Transverse colon (tissue), 4 donors: Measurements from ENCODE around the gene COX6B1. TPM values are rescaled to one million over a fixed set of nuclear protein-coding genes. Genes with fewer than 3 reads are reported as not detected.
"Not testable (repeated sequence)": the region's sequence is repeated elsewhere in the genome, so short reads cannot be mapped to it uniquely, and the experiment has no call there.

Experiments used
- DNase-seq: peaks from one replicate; pipeline ENCODE4 v3.0.0-alpha.2; 2019
- H3K27ac ChIP-seq, 4 donors: fragments of 200-600 bp; sonication (generic); 2 replicates each; pipeline ENCODE4 v1.5.1; 2016 to 2018; ENCODE audit warnings: inconsistent platforms in 4 of 4
- H3K27me3 ChIP-seq: fragments of 200-600 bp; sonication (generic); 2 replicates; pipeline ENCODE4 v1.5.1; 2017; ENCODE audit warnings: inconsistent platforms
- H3K36me3 ChIP-seq, 4 donors: fragments of 200-600 bp; sonication (generic); 2 replicates each; pipeline ENCODE4 v1.5.1; 2017 to 2019; ENCODE audit warnings: inconsistent platforms in 4 of 4
- H3K4me1 ChIP-seq, 4 donors: fragments of 200-600 bp; sonication (generic); 2 replicates each; pipeline ENCODE4 v1.5.1; 2017 to 2020; ENCODE audit warnings: inconsistent platforms in 4 of 4
- H3K4me3 ChIP-seq, 4 donors: fragments of 200-600 bp; sonication (generic); 1 replicate in 1 of 4; 2 replicates in 3 of 4; pipeline versions ENCODE4 v1.5.1 to v1.6.1; 2017 to 2019; ENCODE audit warnings: inconsistent platforms in 4 of 4
- H3K9me3 ChIP-seq, 2 donors: fragments of 200-600 bp; sonication (generic); 2 replicates each; pipeline ENCODE4 v1.5.1; 2017 to 2019; ENCODE audit warnings: inconsistent platforms in 2 of 2
- CTCF ChIP-seq, 5 experiments: fragments of 200-600 bp in 3 of 5; fragments of 450-650 bp in 2 of 5; sonication (generic) in 3 of 5; IDR thresholded peaks; 1 replicate in 2 of 5; 2 replicates in 3 of 5; pipeline ENCODE4 v1.5.1; 2016 to 2017; ENCODE audit warnings: antibody characterized with exemption in 5 of 5, inconsistent platforms in 3 of 5, mild to moderate bottlenecking in 2 of 5, moderate library complexity in 1 of 5
- EP300 ChIP-seq: sonication (generic); formaldehyde crosslinking; IDR thresholded peaks from one replicate; pipeline ENCODE4 v1.6.1; 2017; ENCODE audit warnings: antibody characterized with exemption, low read depth
- POLR2A ChIP-seq: fragments of 450-650 bp; IDR thresholded peaks from one replicate; pipeline ENCODE4 v1.6.1; 2016; ENCODE audit warnings: antibody characterized with exemption, mild to moderate bottlenecking, moderate library complexity
- POLR2AphosphoS5 ChIP-seq, 3 donors: sonication (generic); formaldehyde crosslinking; IDR thresholded peaks; one replicate each; pipeline ENCODE4 v1.6.1; 2016; ENCODE audit warnings: antibody characterized with exemption in 3 of 3
- WGBS, 2 donors: methylation state at CpG; one replicate each; pipeline ENCODE4 v1.1.5; 2018; ENCODE audit warnings: low coverage in 1 of 2; 5-methylcytosine and 5-hydroxymethylcytosine counted together
- in situ Hi-C, 4 donors: fragments of 200-750 bp; cut with MboI; loops; one replicate each; pipeline versions ENCODE4 v1.15.0 to v1.15.1; 2017; ENCODE audit warnings: low sequenced_read_pairs in 3 of 4, low pct_ligation_motif_present in 1 of 4, low pct_unique_long_range_greater_than_20kb in 1 of 4
- intact Hi-C: fragments of 100-400 bp; cut with DNase I; formaldehyde crosslinking; loops from one replicate; pipeline ENCODE4 v1.15.1; 2023; ENCODE audit warnings: low total_unique reads
- total RNA-seq, 4 donors: library from RNA; depleted of rRNA; stranded (reverse); fragments of >200 nt; gene quantifications; one replicate each; pipeline ENCODE4 v1.1.0, GENCODE V29; 2016

The COX6B1 gene, protein sequence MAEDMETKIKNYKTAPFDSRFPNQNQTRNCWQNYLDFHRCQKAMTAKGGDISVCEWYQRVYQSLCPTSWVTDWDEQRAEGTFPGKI
- total RNA-seq: 1,000 to 10,000 TPM in 1 of 4 donors, 100 to 1,000 TPM in 3; 368 to 1,320 (median 628) TPM

- intact Hi-C loops (no loop called here), in situ Hi-C loops (no loop called here)
- Histone ChIP-seq H3K27ac (peak within 1 kb of the TSS; percentile 84 to 93 (median 90)), H3K27me3 (no peaks in the 10 kb centered on the region), H3K36me3 (peaks cover 0 to 22% (median 11%) of the 10 kb centered on the region in 4 donors), H3K4me3 (peak within 1 kb of the TSS; percentile 46 to 84 (median 68)), H3K9me3 (no peaks in the 10 kb centered on the region), H3K4me1 (peaks cover 4 to 35% (median 30%) of the 10 kb centered on the region in 4 donors)
- peak; percentile 96 for DNase-seq
- TF ChIP-seq POLR2AphosphoS5 (IDR thresholded peaks at IDR 0.05): peak; percentile 92 to 98 (median 97)
- TF ChIP-seq CTCF (IDR thresholded peaks at IDR 0.05): no peak
- TF ChIP-seq EP300: no peak
- TF ChIP-seq POLR2A: peak; percentile 95
- WGBS, 2 donors: 0% methylated on average over 45 of the region's 46 CpGs; no CpG with 5 or more reads in 1 of the 2 donors
Measured at GRCh38 chr19:35648017-35648961, at the start of gene COX6B1. COX6B1 (plus strand) TSS chr19:35648323; CDS start chr19:35651244, 2,921 bp downstream.

GRCh38 chr19:35601971-35602370 lies 46.2 kb upstream of the COX6B1 start:
- Histone ChIP-seq H3K36me3 (no peaks in the 10 kb centered on the region), H3K4me3 (no peak overlapping the region), H3K27me3 (no peaks in the 10 kb centered on the region), H3K27ac (no peak overlapping the region), H3K4me1 (no peaks in the 10 kb centered on the region), H3K9me3 (no peaks in the 10 kb centered on the region)
- WGBS, 2 donors: 81 to 96% methylated on average over 3 of the region's 3 CpGs
- no peak for TF ChIP-seq CTCF (IDR thresholded peaks at IDR 0.05)
- no peak for TF ChIP-seq POLR2AphosphoS5 (IDR thresholded peaks at IDR 0.05)
- no peak for TF ChIP-seq EP300
- no peak for TF ChIP-seq POLR2A
- in situ Hi-C loops (no loop called here), intact Hi-C loops (no loop called here)
- no peak for DNase-seq

DNA sequence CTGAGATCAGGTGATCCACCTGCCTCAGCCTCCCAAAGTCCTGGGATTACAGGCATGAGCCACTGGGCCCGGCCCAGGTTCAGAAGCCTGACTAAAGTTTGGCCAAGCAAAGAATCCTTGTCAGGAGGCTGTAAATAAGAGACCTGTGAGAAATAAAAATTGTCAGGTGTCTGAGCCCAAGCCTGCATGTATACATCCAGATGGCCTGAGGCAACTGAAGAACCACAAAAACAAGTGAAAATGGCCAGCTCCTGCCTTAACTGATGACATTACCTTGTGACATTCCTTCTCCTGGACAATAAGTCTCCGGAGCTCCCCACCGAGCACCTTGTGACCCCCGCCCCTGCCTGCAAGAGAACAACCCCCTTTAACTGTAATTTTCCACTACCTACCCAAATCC lies 43.7 kb upstream of the COX6B1 start:
- intact Hi-C loops, H3K4me1 ChIP-seq, H3K27me3 ChIP-seq, H3K36me3 ChIP-seq, DNase-seq, H3K27ac ChIP-seq, H3K9me3 ChIP-seq, in situ Hi-C loops, H3K4me3 ChIP-seq: not testable (repeated sequence)
- WGBS, 2 donors: 90 to 92% methylated on average over 3 to 4 of the region's 4 CpGs

GRCh38 chr19:35607170-35607569 lies 41.0 kb upstream of the COX6B1 start:
- H3K4me3 ChIP-seq, H3K27me3 ChIP-seq, H3K36me3 ChIP-seq, H3K27ac ChIP-seq, H3K4me1 ChIP-seq, in situ Hi-C loops, H3K9me3 ChIP-seq, intact Hi-C loops, DNase-seq: not testable (repeated sequence)
- WGBS, 2 donors: 86% methylated on average over 8 of the region's 8 CpGs; no CpG with 5 or more reads in 1 of the 2 donors

- peaks cover 0 to 7% (median 5%) of the 10 kb centered on the region in 4 donors for H3K4me1 ChIP-seq
- H3K27ac ChIP-seq: no peak overlapping the region
- intact Hi-C loops (no loop called here), in situ Hi-C loops (no loop called here)
- TF ChIP-seq POLR2AphosphoS5 (IDR thresholded peaks at IDR 0.05) (no peak), EP300 (no peak), POLR2A (no peak), CTCF (IDR thresholded peaks at IDR 0.05) (no peak)
- no peak for DNase-seq
- WGBS, 2 donors: 88% methylated on average over 3 of the region's 3 CpGs; no CpG with 5 or more reads in 1 of the 2 donors
- H3K4me3 ChIP-seq: no peak overlapping the region
- H3K9me3 ChIP-seq: peaks cover 0 to 4% of the 10 kb centered on the region in 2 donors
- no peaks in the 10 kb centered on the region for H3K27me3 ChIP-seq
- no peaks in the 10 kb centered on the region for H3K36me3 ChIP-seq
Measured at GRCh38 chr19:35607661-35608060, 40.5 kb upstream of the COX6B1 start.
